Measurements from ENCODE around the gene PLLP. TPM values are rescaled to one million over a fixed set of nuclear protein-coding genes. Genes with fewer than 3 reads are reported as not detected.

Gene PLLP
- total RNA-seq, 1 donor from 2014 or later, result 0.02 TPM

DNA sequence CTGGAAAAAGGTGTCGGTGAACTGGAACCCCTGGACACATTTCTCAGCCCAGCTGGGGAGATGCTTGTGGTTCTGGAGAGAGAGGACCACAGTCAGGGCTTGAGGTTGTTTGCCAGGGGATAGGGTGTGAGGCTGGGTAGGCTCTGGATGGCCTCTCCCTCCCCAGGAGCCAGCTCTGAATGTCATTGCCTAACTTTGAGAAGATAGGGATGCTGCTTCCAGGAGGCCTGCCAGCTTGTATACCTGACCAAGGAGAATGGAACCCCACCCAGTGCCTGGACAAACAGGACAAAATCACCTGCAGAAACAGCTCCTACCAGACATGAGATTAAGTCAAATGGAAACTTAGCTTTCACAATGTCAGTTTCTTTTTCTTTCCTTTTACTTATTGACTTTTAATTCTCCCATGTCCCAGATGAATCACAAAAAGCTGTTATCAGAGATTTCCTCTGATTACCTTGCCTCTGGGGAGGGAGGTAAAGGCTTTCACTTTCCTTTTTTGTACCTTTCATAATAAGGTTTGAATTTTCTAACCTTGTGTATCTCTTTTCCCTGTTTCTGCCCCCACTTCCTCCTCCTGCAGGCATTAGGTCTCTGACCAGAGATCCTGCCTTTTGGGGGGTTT is 29.8 kb upstream of the PLLP start:
- Mint-ChIP-seq H3K9me3 (ENCODE audit: low read depth) (no peaks in the 10 kb centered on the region), H3K27me3 (ENCODE audit: low read depth) (no peaks in the 10 kb centered on the region), H3K4me3 (ENCODE audit: unreplicated experiment) (no peak overlapping the region), H3K27ac (ENCODE audit: unreplicated experiment) (peak overlapping the region; percentile 66), H3K4me1 (ENCODE audit: low read depth) (peaks cover 52% of the 10 kb centered on the region), H3K36me3 (ENCODE audit: low read depth) (no peaks in the 10 kb centered on the region)
- TF ChIP-seq, protein P1, sequence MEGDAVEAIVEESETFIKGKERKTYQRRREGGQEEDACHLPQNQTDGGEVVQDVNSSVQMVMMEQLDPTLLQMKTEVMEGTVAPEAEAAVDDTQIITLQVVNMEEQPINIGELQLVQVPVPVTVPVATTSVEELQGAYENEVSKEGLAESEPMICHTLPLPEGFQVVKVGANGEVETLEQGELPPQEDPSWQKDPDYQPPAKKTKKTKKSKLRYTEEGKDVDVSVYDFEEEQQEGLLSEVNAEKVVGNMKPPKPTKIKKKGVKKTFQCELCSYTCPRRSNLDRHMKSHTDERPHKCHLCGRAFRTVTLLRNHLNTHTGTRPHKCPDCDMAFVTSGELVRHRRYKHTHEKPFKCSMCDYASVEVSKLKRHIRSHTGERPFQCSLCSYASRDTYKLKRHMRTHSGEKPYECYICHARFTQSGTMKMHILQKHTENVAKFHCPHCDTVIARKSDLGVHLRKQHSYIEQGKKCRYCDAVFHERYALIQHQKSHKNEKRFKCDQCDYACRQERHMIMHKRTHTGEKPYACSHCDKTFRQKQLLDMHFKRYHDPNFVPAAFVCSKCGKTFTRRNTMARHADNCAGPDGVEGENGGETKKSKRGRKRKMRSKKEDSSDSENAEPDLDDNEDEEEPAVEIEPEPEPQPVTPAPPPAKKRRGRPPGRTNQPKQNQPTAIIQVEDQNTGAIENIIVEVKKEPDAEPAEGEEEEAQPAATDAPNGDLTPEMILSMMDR (IDR thresholded peaks at IDR 0.05), result no peak
- DNase-seq (ENCODE audit: low spot score), result no peak

DNA sequence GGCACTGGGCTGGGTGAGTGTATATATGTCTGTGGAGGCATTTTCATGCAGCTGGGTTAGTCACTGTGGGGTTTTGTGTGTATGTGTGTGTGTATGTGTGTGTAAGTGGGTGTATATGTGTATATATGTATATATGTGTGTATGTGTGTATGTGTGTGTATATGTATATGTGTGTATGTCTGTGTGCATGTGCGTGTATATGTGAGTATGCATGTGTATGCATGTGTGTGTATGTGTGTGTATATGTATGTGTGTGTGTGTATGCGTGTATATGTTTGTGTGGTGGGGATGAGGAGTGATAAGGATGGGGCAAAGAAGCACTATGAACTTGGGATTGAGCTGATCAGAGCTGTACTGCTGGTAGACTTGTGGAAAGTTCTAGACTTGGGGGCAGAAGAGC is 29.0 kb upstream of the PLLP start:
- H3K9me3 Mint-ChIP-seq (ENCODE audit: low read depth), result no peaks in the 10 kb centered on the region
- no peaks in the 10 kb centered on the region for H3K36me3 Mint-ChIP-seq (ENCODE audit: low read depth)
- TF ChIP-seq, protein P1 (IDR thresholded peaks at IDR 0.05), result no peak
- H3K27ac Mint-ChIP-seq (ENCODE audit: unreplicated experiment), result no peak overlapping the region
- H3K4me3 Mint-ChIP-seq (ENCODE audit: unreplicated experiment), result no peak overlapping the region
- peaks cover 46% of the 10 kb centered on the region for H3K4me1 Mint-ChIP-seq (ENCODE audit: low read depth)
- no peak for DNase-seq (ENCODE audit: low spot score)
- no peaks in the 10 kb centered on the region for H3K27me3 Mint-ChIP-seq (ENCODE audit: low read depth)

DNA sequence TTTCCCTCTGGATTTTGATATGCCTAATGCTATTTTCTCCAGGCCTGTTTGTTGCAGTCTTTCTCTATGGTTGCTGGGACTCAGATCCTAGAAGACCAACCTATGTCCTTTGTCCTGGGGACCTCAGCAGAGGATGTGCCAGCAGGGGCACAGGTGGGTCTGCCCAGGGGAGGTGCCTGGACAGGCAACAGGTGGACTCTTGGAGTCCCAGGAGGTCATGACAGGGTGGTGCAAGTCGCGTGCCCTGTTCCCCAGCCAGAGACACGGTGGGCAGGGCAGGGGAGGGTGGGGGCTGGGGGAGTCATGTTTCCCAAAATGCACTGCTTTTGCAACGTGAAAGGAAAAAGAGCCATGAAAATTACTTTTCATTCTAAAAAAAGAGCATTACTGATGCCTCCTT is 26.3 kb upstream of the PLLP start:
- Mint-ChIP-seq H3K4me3 (ENCODE audit: unreplicated experiment) (no peak overlapping the region), H3K27ac (ENCODE audit: unreplicated experiment) (no peak overlapping the region), H3K36me3 (ENCODE audit: low read depth) (no peaks in the 10 kb centered on the region), H3K4me1 (ENCODE audit: low read depth) (peaks cover 21% of the 10 kb centered on the region), H3K27me3 (ENCODE audit: low read depth) (no peaks in the 10 kb centered on the region), H3K9me3 (ENCODE audit: low read depth) (no peaks in the 10 kb centered on the region)
- TF ChIP-seq, protein P1 (IDR thresholded peaks at IDR 0.05), result no peak
- DNase-seq (ENCODE audit: low spot score), result peak; percentile 68

DNA sequence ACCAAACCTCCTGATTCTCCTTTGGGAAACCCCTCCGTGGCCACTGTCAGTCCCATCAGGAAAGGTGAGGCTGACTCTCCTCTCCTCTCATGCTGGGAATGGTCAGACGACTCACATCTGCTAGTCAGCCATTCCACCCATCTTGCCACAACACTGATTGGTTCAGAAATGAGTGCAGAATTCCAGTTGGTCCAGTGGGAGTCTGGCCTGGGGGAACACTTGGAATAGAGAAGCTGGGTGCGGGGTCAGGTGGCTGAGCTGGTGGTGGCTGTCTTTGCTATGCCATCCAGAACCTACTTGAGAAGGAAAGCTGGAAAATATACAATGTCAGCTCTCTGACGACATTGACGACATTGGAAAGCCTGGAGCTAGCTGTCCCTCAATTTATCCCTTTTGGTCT is 23.6 kb upstream of the PLLP start:
- Mint-ChIP-seq H3K9me3 (ENCODE audit: low read depth) (no peaks in the 10 kb centered on the region), H3K4me1 (ENCODE audit: low read depth) (peaks cover 19% of the 10 kb centered on the region), H3K36me3 (ENCODE audit: low read depth) (no peaks in the 10 kb centered on the region), H3K4me3 (ENCODE audit: unreplicated experiment) (no peak overlapping the region), H3K27me3 (ENCODE audit: low read depth) (no peaks in the 10 kb centered on the region), H3K27ac (ENCODE audit: unreplicated experiment) (peak overlapping the region; percentile 59)
- peak; percentile 26 for DNase-seq (ENCODE audit: low spot score)
- TF ChIP-seq, protein P1 (IDR thresholded peaks at IDR 0.05), result no peak

DNA sequence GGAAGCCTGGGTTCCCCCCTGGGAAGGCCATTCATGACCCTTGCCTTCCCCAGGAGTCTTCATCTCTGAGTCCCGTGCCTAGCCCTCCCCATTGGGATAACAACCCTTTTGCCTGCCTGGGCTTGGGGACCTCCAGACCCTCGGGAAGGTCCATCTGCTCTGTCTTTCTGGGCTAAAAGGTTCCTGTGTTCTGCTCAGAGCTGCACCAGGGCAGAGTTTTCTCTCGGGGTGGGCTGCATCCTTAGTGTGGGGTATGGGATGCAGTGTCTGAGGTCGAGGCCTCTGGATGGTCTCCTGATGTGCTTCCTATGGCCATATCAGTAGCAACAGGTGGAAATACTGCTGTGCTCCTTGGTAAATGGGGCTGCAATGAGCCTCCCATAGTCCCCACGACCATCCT is 22.9 kb upstream of the PLLP start:
- Mint-ChIP-seq H3K27ac (ENCODE audit: unreplicated experiment) (no peak overlapping the region), H3K36me3 (ENCODE audit: low read depth) (no peaks in the 10 kb centered on the region), H3K9me3 (ENCODE audit: low read depth) (no peaks in the 10 kb centered on the region), H3K4me3 (ENCODE audit: unreplicated experiment) (no peak overlapping the region), H3K4me1 (ENCODE audit: low read depth) (peaks cover 19% of the 10 kb centered on the region), H3K27me3 (ENCODE audit: low read depth) (no peaks in the 10 kb centered on the region)
- TF ChIP-seq, protein P1 (IDR thresholded peaks at IDR 0.05), result no peak
- DNase-seq (ENCODE audit: low spot score), result peak; percentile 30
